Ishikawa (cell line): ENCODE measurements around the gene DNAH12.

ENCODE experiments used
- CREB1 ChIP-seq: IDR thresholded peaks from 2 replicates; pipeline ENCODE4 v1.6.1; 2012; ENCODE audit warnings: low read depth
- EGR1 ChIP-seq: IDR thresholded peaks from 2 replicates; pipeline ENCODE4 v1.6.1; 2012
- EP300 ChIP-seq: IDR thresholded peaks from 2 replicates; pipeline ENCODE4 v1.6.1; 2012; ENCODE audit warnings: borderline replicate concordance
- FOXM1 ChIP-seq: IDR thresholded peaks from 2 replicates; pipeline ENCODE4 v1.6.1; 2012; ENCODE audit warnings: low read depth, borderline replicate concordance
- MAX ChIP-seq: IDR thresholded peaks from 2 replicates; pipeline ENCODE4 v1.6.1; 2012
- RAD21 ChIP-seq: IDR thresholded peaks from 2 replicates; pipeline ENCODE4 v1.6.1; 2012; ENCODE audit warnings: low read depth
- TAF1 ChIP-seq: IDR thresholded peaks from 2 replicates; pipeline ENCODE4 v1.6.1; 2012; ENCODE audit warnings: low read depth, mild to moderate bottlenecking
- TCF12 ChIP-seq: IDR thresholded peaks from 2 replicates; pipeline ENCODE4 v1.6.1; 2012; ENCODE audit warnings: low read depth
- TEAD4 ChIP-seq: IDR thresholded peaks from 2 replicates; pipeline ENCODE4 v1.6.1; 2012
- YY1 ChIP-seq: IDR thresholded peaks from 2 replicates; pipeline ENCODE4 v1.6.1; 2012; ENCODE audit warnings: low read depth
- TF ChIP-seq, protein P1 (sequence below): IDR thresholded peaks from 2 replicates; pipeline ENCODE4 v1.6.1; 2012; ENCODE audit warnings: low read depth, mild to moderate bottlenecking

GRCh38 chr3:57569859-57570450 is 25.8 kb upstream of the DNAH12 start:
- TF ChIP-seq, protein P1, sequence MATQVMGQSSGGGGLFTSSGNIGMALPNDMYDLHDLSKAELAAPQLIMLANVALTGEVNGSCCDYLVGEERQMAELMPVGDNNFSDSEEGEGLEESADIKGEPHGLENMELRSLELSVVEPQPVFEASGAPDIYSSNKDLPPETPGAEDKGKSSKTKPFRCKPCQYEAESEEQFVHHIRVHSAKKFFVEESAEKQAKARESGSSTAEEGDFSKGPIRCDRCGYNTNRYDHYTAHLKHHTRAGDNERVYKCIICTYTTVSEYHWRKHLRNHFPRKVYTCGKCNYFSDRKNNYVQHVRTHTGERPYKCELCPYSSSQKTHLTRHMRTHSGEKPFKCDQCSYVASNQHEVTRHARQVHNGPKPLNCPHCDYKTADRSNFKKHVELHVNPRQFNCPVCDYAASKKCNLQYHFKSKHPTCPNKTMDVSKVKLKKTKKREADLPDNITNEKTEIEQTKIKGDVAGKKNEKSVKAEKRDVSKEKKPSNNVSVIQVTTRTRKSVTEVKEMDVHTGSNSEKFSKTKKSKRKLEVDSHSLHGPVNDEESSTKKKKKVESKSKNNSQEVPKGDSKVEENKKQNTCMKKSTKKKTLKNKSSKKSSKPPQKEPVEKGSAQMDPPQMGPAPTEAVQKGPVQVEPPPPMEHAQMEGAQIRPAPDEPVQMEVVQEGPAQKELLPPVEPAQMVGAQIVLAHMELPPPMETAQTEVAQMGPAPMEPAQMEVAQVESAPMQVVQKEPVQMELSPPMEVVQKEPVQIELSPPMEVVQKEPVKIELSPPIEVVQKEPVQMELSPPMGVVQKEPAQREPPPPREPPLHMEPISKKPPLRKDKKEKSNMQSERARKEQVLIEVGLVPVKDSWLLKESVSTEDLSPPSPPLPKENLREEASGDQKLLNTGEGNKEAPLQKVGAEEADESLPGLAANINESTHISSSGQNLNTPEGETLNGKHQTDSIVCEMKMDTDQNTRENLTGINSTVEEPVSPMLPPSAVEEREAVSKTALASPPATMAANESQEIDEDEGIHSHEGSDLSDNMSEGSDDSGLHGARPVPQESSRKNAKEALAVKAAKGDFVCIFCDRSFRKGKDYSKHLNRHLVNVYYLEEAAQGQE, result no peak
- TF ChIP-seq TEAD4 (no peak), FOXM1 (no peak), TCF12 (no peak), YY1 (no peak), EP300 (no peak), MAX (no peak), RAD21 (no peak), TAF1 (no peak), EGR1 (no peak), CREB1 (no peak)
